Loucy (cell line): ENCODE data around the gene RSAD2.

Source experiments
- CTCF ChIP-seq: fragments of 200-600 bp; sonication (generic); conservative IDR thresholded peaks from 2 replicates; pipeline ENCODE4 v1.5.1; 2014; ENCODE audit warnings: mild to moderate bottlenecking, antibody characterized with exemption, low read length
- EZH2phosphoT487 ChIP-seq: fragments of 200-600 bp; IDR thresholded peaks from 2 replicates; pipeline ENCODE4 v1.6.1; 2018; ENCODE audit warnings: antibody characterized with exemption, mild to moderate bottlenecking, moderate library complexity, borderline replicate concordance

DNA sequence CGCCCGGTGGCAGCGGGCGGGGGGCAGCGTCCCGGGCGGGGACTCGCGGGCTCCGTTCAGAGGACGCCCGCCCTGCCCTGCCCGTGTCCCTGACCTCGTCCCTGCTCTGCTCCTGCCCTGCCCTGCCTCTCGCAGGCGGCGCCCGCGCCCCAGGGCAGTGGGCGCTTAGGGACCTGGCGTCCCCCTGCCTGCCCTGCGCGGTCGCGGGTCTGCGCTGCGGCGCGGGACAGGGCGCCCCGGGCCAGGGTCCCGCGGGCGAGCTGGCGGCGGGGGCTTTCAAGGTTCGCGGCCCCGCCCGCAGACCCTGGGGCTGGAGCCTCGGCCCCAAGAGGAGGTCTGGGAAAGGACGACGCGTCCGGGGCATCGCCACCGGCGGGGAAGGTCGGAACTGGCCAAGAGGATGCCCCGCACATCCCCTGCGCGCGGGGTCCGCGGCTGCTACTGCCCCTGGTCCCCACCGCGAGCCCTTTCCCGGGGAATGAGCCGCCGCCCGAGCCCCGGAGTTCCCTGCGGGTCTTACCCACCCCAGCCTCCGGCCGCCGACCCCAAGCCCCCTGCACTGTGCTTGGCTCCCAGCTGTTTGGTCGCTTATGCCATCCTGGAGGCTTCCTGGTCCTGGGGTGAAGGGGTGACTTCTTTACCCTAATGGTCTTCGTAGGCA lies 40.3 kb downstream of the RSAD2 start:
- TF ChIP-seq CTCF (no peak), EZH2phosphoT487 (no peak)
